RWPE2 (cell line): ENCODE results near the gene CSNK1G1.

ENCODE experiments used
- ATAC-seq: fragments of 200-7000 bp; cut with Tn5 transposase; 3 replicates; pipeline ENCODE4 v1.9.1; 2021; ENCODE audit warnings: low read depth
- DNase-seq: peaks from one replicate; pipeline ENCODE4 v3.0.0-alpha.2; 2020; ENCODE audit warnings: low spot score
- H3K27ac ChIP-seq: fragments of 450-650 bp; 2 replicates; pipeline ENCODE4 v1.5.1; 2017; ENCODE audit warnings: mild to moderate bottlenecking; ENCODE audit not compliant: poor library complexity, severe bottlenecking
- H3K27me3 ChIP-seq: fragments of 250-450 bp; sonication (Bioruptor Pico); 2 replicates; pipeline ENCODE4 v1.5.1; 2021; ENCODE audit warnings: mild to moderate bottlenecking, moderate library complexity; ENCODE audit not compliant: insufficient read depth, poor library complexity, severe bottlenecking
- H3K36me3 ChIP-seq: fragments of 250-450 bp; sonication (Bioruptor Pico); 2 replicates; pipeline ENCODE4 v1.5.1; 2020; ENCODE audit warnings: low read depth, mild to moderate bottlenecking, moderate library complexity
- H3K4me1 ChIP-seq: fragments of 250-450 bp; sonication (Bioruptor Pico); 2 replicates; pipeline ENCODE4 v1.5.1; 2021; ENCODE audit warnings: mild to moderate bottlenecking, moderate library complexity; ENCODE audit not compliant: insufficient read depth, poor library complexity, severe bottlenecking
- H3K4me3 ChIP-seq: fragments of 250-450 bp; sonication (Bioruptor Pico); 2 replicates; pipeline ENCODE4 v1.5.1; 2021; ENCODE audit warnings: mild to moderate bottlenecking, moderate library complexity; ENCODE audit not compliant: severe bottlenecking
- H3K9me3 ChIP-seq: fragments of 250-450 bp; sonication (Bioruptor Pico); 2 replicates; pipeline ENCODE4 v1.5.1; 2021; ENCODE audit warnings: mild to moderate bottlenecking, moderate library complexity; ENCODE audit not compliant: severe bottlenecking
- CTCF ChIP-seq: fragments of 450-650 bp; IDR thresholded peaks from one replicate; pipeline ENCODE4 v1.5.1; 2017; ENCODE audit warnings: mild to moderate bottlenecking, moderate library complexity; ENCODE audit not compliant: poor library complexity, severe bottlenecking

CSNK1G1 gene

GRCh38 chr15:64324165-64324877 lies 31.7 kb downstream of the CSNK1G1 start:
- Histone ChIP-seq H3K9me3 (no peaks in the 10 kb centered on the region), H3K27ac (no peak overlapping the region), H3K27me3 (no peaks in the 10 kb centered on the region), H3K36me3 (peaks cover 10% of the 10 kb centered on the region), H3K4me1 (peaks cover 14% of the 10 kb centered on the region), H3K4me3 (no peak overlapping the region)
- no peak for TF ChIP-seq CTCF
- no peak; the same call in 2 of the 3 replicates for ATAC-seq
- no peak for DNase-seq

GRCh38 chr15:64315216-64315615 lies 40.8 kb downstream of the CSNK1G1 start:
- H3K27ac ChIP-seq, result no peak overlapping the region
- ATAC-seq (no peak), DNase-seq (no peak)
- no peaks in the 10 kb centered on the region for H3K27me3 ChIP-seq
- TF ChIP-seq CTCF, result no peak
- H3K36me3 ChIP-seq, result no peaks in the 10 kb centered on the region
- H3K9me3 ChIP-seq, result no peaks in the 10 kb centered on the region
- H3K4me1 ChIP-seq, result no peaks in the 10 kb centered on the region
- H3K4me3 ChIP-seq, result no peak overlapping the region

GRCh38 chr15:64314456-64314855 lies 41.5 kb downstream of the CSNK1G1 start:
- no peaks in the 10 kb centered on the region for H3K27me3 ChIP-seq
- H3K4me1 ChIP-seq, result no peaks in the 10 kb centered on the region
- TF ChIP-seq CTCF, result no peak
- DNase-seq (no peak), ATAC-seq (no peak)
- no peaks in the 10 kb centered on the region for H3K36me3 ChIP-seq
- no peak overlapping the region for H3K4me3 ChIP-seq
- H3K27ac ChIP-seq, result no peak overlapping the region
- no peaks in the 10 kb centered on the region for H3K9me3 ChIP-seq

DNA sequence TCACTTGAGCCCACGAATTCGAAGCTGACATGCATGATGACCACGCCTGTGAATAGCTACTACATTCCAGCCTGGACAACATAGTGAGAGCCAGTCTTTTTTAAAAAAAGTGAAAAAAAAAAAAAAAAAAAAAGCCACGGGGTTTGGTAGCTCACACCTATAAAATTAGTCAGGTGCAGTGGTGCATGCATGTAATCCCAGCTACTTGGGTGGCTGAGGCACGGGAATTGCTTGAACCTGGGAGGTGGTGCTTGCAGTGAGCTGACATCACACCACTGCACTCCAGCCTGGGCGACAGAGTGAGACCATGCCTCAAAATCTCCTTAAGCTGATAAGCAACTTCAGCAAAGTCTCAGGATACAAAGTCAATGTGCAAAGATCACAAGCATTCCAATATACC lies 44.4 kb downstream of the CSNK1G1 start:
- TF ChIP-seq CTCF, result no peak
- H3K27ac ChIP-seq, result no peak overlapping the region
- H3K27me3 ChIP-seq, result no peaks in the 10 kb centered on the region
- DNase-seq, result no peak
- no peaks in the 10 kb centered on the region for H3K36me3 ChIP-seq
- H3K9me3 ChIP-seq, result no peaks in the 10 kb centered on the region
- H3K4me1 ChIP-seq, result no peaks in the 10 kb centered on the region
- no peak for ATAC-seq
- H3K4me3 ChIP-seq, result no peak overlapping the region

GRCh38 chr15:64310036-64310435 lies 45.9 kb downstream of the CSNK1G1 start:
- ATAC-seq, result no peak
- Histone ChIP-seq H3K36me3 (0 out of 2 replicates have a peak, but pooled peaks cover 1% of the 10 kb centered on the region), H3K4me3 (no peak overlapping the region), H3K4me1 (peaks cover 5% of the 10 kb centered on the region), H3K27ac (no peak overlapping the region), H3K9me3 (no peaks in the 10 kb centered on the region), H3K27me3 (no peaks in the 10 kb centered on the region)
- DNase-seq, result no peak
- TF ChIP-seq CTCF, result no peak
